Activated T-helper 17 cell treated with anti-CD3 and anti-CD28 coated beads, Interleukin-2, amount 50 U/mL, for 72 hours (primary cell): ENCODE measurements around the gene GREM1. TPM values are rescaled to one million over a fixed set of nuclear protein-coding genes. Genes with fewer than 3 reads are reported as not detected.

Experiments used
- ATAC-seq: fragments of 150-1000 bp; cut with Tn5 transposase; replicated peaks from 2 replicates; pipeline ENCODE4 v1.10.0; 2021; ENCODE audit warnings: mild to moderate bottlenecking, moderate library complexity
- H3K27ac Mint-ChIP-seq: one replicate; pipeline ENCODE4 v1.8.0; 2022; ENCODE audit warnings: mixed read lengths
- H3K27me3 Mint-ChIP-seq: one replicate; pipeline ENCODE4 v1.8.0; 2022; ENCODE audit warnings: mixed read lengths
- H3K36me3 Mint-ChIP-seq: one replicate; pipeline ENCODE4 v1.8.0; 2022; ENCODE audit warnings: low read depth, mild to moderate bottlenecking, mixed read lengths
- H3K4me1 Mint-ChIP-seq: one replicate; pipeline ENCODE4 v1.8.0; 2022; ENCODE audit warnings: mixed read lengths
- H3K4me3 Mint-ChIP-seq: one replicate; pipeline ENCODE4 v1.8.0; 2022; ENCODE audit warnings: mild to moderate bottlenecking, mixed read lengths
- H3K9me3 Mint-ChIP-seq: one replicate; pipeline ENCODE4 v1.8.0; 2022; ENCODE audit warnings: mixed read lengths
- total RNA-seq, 2 donors: library from RNA; stranded (reverse); gene quantifications; one replicate each; pipeline ENCODE4 v1.2.3, GENCODE V29; 2022

GREM1 gene
- total RNA-seq, 2 donors from 2014 or later, result not detected

DNA sequence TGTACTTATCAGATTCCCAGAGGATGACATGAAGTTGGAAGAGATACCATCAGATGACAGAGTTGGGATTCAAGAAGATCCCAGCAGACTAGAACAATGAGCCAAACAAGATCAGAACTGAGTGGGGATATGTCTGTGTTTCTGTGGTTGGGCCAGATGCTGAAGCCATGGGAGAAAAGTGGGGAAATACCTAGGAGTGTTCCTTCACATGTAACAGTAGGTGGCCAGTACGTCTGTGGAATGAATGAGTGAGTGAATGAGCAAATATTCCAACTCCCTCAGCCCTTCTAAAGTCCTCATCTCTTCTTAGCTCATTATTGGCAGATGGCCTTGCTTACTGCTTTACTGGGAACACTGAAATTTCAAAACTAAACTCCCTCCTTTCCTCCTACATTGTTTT is 32.2 kb upstream of the GREM1 start:
- Mint-ChIP-seq H3K27ac (no peak overlapping the region), H3K9me3 (peaks cover 4% of the 10 kb centered on the region), H3K36me3 (no peaks in the 10 kb centered on the region), H3K4me1 (no peaks in the 10 kb centered on the region), H3K27me3 (no peaks in the 10 kb centered on the region), H3K4me3 (no peak overlapping the region)
- no peak for ATAC-seq

DNA sequence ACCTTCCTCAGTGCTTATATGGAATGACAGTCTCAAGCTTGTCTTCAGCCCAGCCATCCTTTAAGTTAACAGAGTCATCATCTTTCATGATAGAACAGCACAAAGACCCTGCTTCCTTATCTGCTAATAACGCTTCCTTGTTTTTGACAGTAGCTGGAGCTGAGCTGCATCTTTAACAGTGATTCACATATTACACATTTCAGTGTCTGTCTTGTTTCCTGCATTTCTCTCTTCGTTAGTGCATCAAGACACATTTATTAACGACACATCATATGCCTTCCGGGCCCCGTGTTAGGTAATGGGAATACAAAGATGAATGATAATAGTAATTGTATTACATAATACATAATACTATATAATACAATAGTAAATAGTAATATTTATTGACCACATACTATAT is 30.2 kb upstream of the GREM1 start:
- Mint-ChIP-seq H3K9me3 (peaks cover 4% of the 10 kb centered on the region), H3K4me3 (no peak overlapping the region), H3K4me1 (no peaks in the 10 kb centered on the region), H3K27me3 (no peaks in the 10 kb centered on the region), H3K36me3 (no peaks in the 10 kb centered on the region), H3K27ac (no peak overlapping the region)
- no peak for ATAC-seq

DNA sequence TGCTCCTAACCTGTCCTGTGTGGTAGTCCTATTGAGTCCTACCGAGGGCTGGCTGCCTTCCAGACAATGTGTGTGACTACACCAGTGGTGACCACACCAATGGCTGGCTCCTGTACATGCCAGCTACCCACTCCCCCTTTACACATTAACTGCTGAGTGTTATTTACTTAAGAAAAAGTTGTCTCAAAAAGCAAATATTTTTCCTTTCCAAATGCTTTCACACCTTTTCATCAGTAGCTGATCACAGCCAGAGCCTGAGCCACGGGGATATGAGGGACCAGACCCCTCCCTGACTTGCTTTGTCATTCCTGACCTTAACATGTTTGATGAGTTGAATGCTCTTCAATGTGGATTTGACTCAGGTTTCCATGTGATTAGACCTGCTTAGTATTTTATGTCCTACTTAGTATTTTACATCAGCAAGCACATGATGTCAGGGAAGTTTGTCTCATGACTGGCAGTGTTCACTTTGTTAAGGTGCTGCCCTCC is 29.6 kb upstream of the GREM1 start:
- no peak overlapping the region for H3K4me3 Mint-ChIP-seq
- peaks cover 4% of the 10 kb centered on the region for H3K9me3 Mint-ChIP-seq
- no peaks in the 10 kb centered on the region for H3K36me3 Mint-ChIP-seq
- H3K27me3 Mint-ChIP-seq, result no peaks in the 10 kb centered on the region
- no peak for ATAC-seq
- H3K27ac Mint-ChIP-seq, result no peak overlapping the region
- H3K4me1 Mint-ChIP-seq, result no peaks in the 10 kb centered on the region

DNA sequence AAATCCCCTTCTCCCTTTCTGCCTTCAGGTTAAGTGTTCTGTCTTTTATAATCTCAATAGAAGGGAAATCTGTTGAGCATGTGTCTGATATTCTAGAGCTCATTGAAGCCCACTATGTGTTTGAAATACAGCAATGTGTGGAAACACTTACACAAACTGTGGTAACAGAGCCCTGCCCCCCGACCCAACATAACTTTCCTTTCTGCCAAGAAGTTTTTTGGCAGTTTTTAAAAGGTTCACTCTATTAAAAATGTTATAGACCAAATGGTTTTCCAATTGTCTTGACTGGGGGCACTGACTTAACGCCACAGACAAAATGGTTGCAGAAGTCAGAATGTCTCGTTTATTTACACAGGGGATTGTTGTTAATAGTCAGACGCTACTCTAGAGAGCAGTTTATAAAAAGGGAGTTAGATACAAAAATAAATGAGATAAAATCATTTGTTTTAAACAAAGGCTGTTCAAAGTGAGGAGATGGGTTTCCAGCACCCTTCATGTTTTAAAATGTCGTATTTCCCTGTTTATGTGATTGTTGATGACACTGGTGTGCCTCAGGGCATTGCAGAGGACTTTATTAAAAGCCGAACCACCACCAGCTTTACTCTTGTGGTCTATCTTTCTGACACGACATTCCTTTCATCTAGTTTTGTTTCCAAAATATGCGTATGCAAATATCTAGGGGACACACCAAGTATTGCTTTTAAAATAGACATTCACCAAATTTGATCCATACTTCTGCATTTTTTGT is 26.7 kb upstream of the GREM1 start:
- ATAC-seq, result no peak
- Mint-ChIP-seq H3K27ac (no peak overlapping the region), H3K4me1 (no peaks in the 10 kb centered on the region), H3K36me3 (no peaks in the 10 kb centered on the region), H3K27me3 (no peaks in the 10 kb centered on the region), H3K4me3 (no peak overlapping the region), H3K9me3 (peaks cover 4% of the 10 kb centered on the region)

DNA sequence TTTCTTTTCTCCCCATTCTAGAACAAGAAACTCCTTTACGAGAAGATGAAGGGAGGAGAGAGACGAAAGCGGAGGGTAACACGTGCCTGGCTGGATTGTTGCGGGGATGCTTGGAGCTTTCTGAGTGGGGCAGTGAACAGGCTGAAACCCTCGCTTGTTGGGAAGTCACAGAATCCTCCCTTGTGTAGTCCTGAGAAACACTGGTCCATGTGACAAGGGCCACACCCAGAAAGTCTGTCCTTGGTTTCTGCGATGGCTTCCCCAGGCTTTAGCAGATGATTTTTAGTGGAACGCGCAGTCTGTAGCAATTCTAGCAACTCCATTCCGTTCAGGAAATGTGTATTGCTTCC is 26.1 kb upstream of the GREM1 start:
- H3K4me1 Mint-ChIP-seq, result no peaks in the 10 kb centered on the region
- no peak for ATAC-seq

DNA sequence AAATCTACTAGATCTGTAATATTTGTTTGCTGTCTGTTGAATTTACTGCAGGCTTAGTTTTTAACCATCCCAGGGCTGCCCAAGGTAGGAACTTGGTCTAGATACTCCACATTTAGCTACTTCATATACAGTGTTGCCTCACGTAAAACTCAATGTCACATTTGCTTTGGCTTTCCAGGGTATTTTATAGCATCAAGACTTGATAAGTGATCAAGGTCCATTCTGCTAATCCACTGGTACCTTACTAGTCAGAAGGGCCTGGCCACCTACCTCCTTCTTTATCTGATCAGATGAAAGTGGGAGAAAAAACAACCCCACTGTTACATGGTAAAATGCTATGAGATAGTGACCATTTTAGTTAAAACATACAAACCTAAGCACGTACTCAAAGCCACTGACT is 25.5 kb upstream of the GREM1 start:
- Mint-ChIP-seq H3K27ac (no peak overlapping the region), H3K27me3 (no peaks in the 10 kb centered on the region), H3K4me1 (no peaks in the 10 kb centered on the region), H3K4me3 (no peak overlapping the region), H3K9me3 (no peaks in the 10 kb centered on the region), H3K36me3 (no peaks in the 10 kb centered on the region)
- ATAC-seq, result no peak

More for the DNA sequence above, 26.1 kb upstream of the GREM1 start:
- Mint-ChIP-seq H3K9me3 (peaks cover 1% of the 10 kb centered on the region), H3K4me3 (no peak overlapping the region), H3K27me3 (no peaks in the 10 kb centered on the region), H3K36me3 (no peaks in the 10 kb centered on the region), H3K27ac (no peak overlapping the region)

DNA sequence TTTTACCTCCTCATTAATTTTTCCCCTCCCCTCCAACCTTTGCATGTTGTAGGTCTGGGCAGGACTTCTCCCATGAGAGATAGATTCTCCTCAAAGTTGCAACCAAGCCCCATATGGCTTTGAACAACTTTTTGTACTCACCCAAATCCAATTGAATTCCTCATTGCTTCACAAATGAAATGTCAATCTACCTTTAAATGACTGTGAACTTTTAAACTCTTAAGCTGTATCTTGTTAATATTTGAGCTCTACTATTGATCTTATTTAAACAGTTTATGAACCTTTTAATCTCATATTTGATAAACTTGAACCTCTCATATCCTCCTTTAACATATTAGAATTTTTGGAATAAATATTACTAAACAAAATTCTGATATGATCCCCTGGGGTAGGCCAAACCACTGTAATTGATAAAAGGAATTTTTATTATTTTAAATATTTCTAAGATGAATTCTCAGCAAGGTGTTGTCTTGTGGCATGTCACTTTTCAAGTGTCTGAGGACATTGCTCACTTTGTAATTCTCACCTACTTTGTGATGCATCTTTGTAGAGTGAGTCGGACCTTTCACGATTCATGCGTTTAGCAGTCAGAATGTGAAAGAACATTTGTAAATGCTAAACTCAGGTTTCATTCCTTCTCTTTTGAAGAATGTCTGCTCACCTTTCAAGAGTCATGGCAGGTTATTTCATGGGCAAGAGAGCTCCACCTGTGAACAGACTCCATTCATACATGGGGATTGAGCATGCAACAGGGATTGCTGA is 23.4 kb upstream of the GREM1 start:
- H3K4me1 Mint-ChIP-seq, result no peaks in the 10 kb centered on the region
- no peaks in the 10 kb centered on the region for H3K36me3 Mint-ChIP-seq
- no peaks in the 10 kb centered on the region for H3K9me3 Mint-ChIP-seq
- no peak overlapping the region for H3K4me3 Mint-ChIP-seq
- peaks cover 8% of the 10 kb centered on the region for H3K27me3 Mint-ChIP-seq
- ATAC-seq, result no peak
- no peak overlapping the region for H3K27ac Mint-ChIP-seq

DNA sequence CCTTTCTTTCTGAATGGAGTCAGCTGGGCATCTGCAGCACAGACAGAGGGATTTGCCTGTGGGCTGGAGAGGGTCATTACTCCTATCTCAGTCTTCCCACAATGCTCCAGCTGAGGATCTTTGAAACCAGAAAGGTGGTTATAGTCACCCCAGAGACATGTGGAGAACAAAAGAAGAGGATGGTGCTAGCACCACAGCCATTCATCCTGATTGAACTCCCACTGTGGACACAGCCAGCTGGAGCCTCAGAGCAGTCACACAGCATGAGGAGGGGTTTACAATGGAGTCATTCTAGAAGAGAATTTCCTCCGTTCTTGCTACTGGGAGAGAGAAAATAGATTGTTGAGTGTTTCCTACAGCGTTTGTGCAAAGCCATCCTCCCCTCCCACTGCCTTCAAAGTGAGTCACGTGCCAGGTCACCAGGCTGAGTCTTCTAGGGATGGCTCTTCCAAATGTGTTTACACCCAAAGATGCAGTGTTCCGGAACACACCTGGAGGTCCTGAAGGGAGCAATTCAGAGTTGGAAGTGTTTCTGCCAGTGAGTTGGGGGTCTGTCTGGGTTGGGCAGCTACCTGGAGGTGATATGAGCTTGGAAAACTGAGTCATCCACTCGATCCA is 18.9 kb upstream of the GREM1 start:
- Mint-ChIP-seq H3K27ac (no peak overlapping the region), H3K9me3 (no peaks in the 10 kb centered on the region), H3K36me3 (no peaks in the 10 kb centered on the region), H3K4me3 (no peak overlapping the region), H3K27me3 (peaks cover 16% of the 10 kb centered on the region), H3K4me1 (no peaks in the 10 kb centered on the region)
- no peak for ATAC-seq

DNA sequence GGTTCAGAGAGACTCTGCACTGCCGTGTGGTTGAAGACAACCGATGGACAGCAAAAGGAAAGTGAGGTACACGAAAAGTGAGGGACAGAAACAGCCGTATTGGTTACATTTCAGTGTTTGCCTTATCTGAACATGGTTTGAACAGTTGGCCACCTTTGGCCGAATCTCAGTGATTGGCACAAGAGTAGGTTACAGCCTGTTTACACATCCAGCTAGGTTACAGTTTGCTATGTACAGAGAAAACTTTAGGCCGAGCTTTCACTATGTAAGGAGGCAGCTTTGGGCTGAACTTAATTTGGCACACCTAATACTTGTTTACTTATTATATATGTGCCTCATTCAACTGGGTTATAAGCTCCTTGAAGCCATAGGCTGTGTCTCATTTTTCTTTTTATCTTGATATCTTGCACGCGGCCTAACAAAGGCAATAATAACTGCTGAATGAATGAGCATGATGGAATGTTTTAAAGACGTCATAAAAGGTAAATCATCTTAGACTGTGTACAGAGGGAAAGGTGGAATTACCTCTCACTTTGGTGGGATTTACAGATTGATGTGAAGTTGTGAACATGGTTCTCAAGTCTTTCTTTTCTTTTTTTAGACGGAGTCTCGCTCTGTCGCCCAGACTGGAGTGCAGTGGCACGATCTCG is 17.2 kb upstream of the GREM1 start:
- Mint-ChIP-seq H3K27me3 (peaks cover 21% of the 10 kb centered on the region), H3K4me1 (no peaks in the 10 kb centered on the region), H3K4me3 (no peak overlapping the region), H3K27ac (no peak overlapping the region), H3K36me3 (no peaks in the 10 kb centered on the region), H3K9me3 (no peaks in the 10 kb centered on the region)
- no peak for ATAC-seq

DNA sequence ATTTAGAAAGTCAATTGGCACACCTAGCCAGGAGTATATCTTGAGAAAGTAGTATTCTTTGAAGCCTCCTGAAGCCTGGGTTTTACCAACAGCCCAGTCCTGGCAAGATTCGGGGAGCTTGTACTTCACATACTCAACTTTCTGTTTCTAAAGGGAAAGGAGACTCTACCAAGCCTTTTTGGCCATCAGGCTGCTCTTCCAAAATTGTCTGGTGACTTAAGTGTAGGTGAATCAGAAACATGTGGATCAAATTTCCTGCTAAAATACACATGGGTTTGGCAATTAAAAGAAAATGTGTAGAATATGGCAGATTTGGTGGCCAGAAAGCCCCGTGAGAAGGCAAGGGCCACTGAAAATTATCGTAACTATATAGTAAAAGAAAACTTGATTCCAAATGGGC is 15.9 kb upstream of the GREM1 start:
- no peaks in the 10 kb centered on the region for H3K4me1 Mint-ChIP-seq
- ATAC-seq, result no peak
- H3K27ac Mint-ChIP-seq, result no peak overlapping the region
- H3K36me3 Mint-ChIP-seq, result no peaks in the 10 kb centered on the region
- peaks cover 25% of the 10 kb centered on the region for H3K27me3 Mint-ChIP-seq
- no peak overlapping the region for H3K4me3 Mint-ChIP-seq
- H3K9me3 Mint-ChIP-seq, result no peaks in the 10 kb centered on the region

DNA sequence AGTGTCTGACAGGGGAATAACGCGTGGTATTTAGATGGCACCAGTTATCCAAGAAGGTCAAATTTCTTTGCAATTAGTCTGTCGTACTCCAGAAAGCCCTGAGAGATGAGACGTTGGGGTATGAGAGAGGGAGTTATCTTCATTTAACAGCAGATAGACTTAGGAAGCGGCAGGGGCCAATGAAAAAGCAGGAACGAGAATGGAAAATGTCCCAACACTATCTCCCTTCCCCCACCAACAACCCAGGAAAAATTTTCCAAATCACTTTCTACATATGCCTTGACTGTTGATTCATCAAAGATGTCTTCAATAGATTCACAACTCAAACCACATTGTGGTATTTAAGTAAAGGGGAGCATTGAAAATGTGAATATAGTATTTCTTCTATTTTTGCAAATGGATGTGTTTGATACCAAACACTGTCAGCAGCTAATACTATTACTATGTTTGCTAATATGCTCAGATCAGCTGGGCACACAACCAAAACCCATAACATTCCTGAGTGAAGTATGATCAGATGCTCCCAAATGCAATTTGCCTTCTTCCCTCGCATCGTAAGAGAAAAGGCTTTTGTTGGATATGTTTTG is 13.3 kb upstream of the GREM1 start:
- peaks cover 28% of the 10 kb centered on the region for H3K27me3 Mint-ChIP-seq
- no peaks in the 10 kb centered on the region for H3K9me3 Mint-ChIP-seq
- H3K36me3 Mint-ChIP-seq, result no peaks in the 10 kb centered on the region
- H3K4me1 Mint-ChIP-seq, result no peaks in the 10 kb centered on the region
- ATAC-seq, result no peak
- no peak overlapping the region for H3K4me3 Mint-ChIP-seq
- no peak overlapping the region for H3K27ac Mint-ChIP-seq

DNA sequence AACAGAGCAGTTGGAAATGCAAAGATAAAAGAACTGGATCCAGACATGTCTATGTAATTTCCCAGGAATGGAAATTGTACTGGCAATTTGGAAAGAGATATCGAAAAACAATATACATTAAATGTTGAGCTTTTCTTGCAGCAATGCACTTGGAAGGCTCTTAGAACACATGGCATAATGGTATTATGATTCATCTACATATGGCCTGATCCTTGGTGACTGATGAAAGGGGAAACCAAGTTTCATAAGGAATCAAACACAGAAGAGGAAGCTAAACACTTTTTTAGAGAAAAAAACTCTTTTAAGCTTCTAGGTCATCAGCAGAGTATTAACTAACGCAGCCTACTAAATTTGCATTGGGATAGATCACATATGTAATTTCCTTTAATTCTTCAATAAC is 12.4 kb upstream of the GREM1 start:
- Mint-ChIP-seq H3K4me3 (no peak overlapping the region), H3K27me3 (peaks cover 28% of the 10 kb centered on the region), H3K9me3 (no peaks in the 10 kb centered on the region), H3K4me1 (no peaks in the 10 kb centered on the region), H3K27ac (no peak overlapping the region), H3K36me3 (no peaks in the 10 kb centered on the region)
- ATAC-seq, result no peak

DNA sequence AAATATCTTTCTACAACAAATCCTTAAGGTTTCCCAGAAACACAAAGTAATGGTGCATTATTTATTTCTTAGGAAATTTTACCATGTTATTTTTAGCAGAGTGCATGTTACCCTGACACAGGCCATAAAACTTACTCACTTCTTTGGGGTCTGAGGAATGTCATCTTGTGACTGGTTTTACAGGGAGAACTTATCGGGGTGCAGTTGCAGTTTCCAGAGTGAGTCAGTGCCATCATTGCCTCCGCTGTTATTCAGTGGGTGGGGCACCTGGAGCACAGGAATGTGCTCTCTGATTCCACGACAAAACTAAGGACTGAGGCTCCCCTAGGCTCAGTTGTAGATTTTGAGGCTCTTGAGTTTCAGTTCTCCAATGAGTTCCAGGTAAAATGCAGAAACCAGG is 11.1 kb upstream of the GREM1 start:
- ATAC-seq, result no peak
- Mint-ChIP-seq H3K27ac (no peak overlapping the region), H3K9me3 (no peaks in the 10 kb centered on the region)

DNA sequence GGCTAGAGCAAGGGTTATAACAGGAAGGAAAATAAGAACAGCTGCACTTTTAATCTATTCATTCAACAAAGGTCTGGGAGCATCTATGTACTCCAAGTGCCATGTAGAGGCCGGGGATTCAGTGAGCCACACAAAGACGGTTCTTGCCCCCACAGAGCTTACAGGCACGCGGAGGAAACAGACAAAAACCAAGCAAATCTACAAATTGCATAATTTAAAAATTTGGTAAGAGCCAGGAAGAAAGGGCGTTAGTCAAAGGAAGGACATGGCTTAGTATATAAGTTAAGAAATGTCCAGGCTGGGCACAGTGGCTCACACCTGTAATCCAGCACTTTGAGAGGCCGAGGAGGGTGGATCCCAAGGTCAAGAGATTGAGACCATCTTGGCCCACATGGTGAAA is 10.4 kb upstream of the GREM1 start:
- no peaks in the 10 kb centered on the region for H3K36me3 Mint-ChIP-seq
- no peak overlapping the region for H3K27ac Mint-ChIP-seq
- peaks cover 29% of the 10 kb centered on the region for H3K27me3 Mint-ChIP-seq
- H3K4me3 Mint-ChIP-seq, result no peak overlapping the region
- no peak for ATAC-seq
- H3K4me1 Mint-ChIP-seq, result no peaks in the 10 kb centered on the region
- no peaks in the 10 kb centered on the region for H3K9me3 Mint-ChIP-seq

More for the DNA sequence above, 11.1 kb upstream of the GREM1 start:
- Mint-ChIP-seq H3K4me1 (no peaks in the 10 kb centered on the region), H3K36me3 (no peaks in the 10 kb centered on the region), H3K4me3 (no peak overlapping the region), H3K27me3 (peaks cover 27% of the 10 kb centered on the region)
